HTERT RPE-1 (cell line): Measurements from ENCODE around the gene CAMTA1.

Experiments
- in situ Hi-C: fragments of 300-500 bp; cut with MboI; formaldehyde crosslinking; loops from 4 replicates; pipeline ENCODE4 v1.14.3; 2020; ENCODE audit warnings: low sequenced_read_pairs

The CAMTA1 gene

DNA sequence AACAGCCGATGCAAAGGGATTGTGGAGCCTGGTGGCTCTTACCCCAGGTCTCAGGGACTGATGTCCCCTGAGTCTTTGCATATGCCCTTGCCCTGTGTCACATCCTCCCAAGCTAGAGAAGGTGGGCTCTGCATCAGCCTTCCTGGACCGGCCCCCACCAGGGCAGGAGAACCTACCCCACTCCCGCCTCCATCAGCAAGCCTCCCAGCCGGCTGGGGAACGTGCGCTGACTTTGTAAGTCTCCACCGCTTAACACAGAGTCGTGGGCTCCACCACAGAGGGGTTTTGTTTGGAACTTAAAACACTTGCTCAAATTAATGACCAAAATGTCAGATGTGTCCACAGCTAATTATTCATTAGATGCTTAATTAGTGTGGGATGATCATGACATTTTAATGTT lies 730.6 kb downstream of the CAMTA1 start:
- in situ Hi-C loops = no loop called here

DNA sequence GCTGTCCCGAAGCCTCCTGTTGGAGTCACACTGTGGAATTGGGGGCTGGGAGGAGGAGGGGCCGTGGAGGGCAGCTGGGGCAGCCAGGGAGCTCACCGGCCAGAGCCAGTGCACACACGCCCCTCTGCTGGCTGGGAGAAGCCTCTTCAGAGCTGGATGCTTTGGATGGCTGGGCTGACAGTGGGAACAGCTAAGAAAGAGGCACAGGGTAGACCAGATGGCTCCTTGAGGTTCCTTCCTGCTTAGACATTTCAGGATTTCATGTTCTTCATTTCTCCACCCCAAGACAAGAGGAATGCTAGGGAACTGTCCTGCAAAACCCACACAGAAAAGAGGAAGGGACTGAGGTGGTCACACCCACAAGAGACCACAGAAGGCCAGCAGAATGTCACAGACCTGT lies 731.1 kb downstream of the CAMTA1 start:
- in situ Hi-C loops = no loop called here

DNA sequence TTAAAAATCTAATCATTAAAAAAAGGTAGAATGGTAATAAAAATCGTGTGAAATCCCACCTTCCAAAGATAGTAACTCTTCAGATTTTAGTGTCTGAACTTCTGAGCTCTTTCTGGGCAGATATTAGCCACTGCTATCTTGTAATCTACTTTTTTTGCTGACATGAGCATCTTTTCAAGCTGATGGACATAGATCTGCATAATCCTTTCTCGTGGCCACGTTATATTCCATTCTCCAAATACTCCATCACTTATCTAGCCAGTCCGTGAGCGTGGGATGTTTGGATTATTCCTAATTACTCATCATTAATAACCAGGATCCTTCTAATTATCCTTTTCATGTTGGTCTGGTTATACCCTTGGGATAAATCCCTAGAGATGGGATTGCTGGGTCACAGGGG lies 731.7 kb downstream of the CAMTA1 start:
- in situ Hi-C loops = no loop called here

DNA sequence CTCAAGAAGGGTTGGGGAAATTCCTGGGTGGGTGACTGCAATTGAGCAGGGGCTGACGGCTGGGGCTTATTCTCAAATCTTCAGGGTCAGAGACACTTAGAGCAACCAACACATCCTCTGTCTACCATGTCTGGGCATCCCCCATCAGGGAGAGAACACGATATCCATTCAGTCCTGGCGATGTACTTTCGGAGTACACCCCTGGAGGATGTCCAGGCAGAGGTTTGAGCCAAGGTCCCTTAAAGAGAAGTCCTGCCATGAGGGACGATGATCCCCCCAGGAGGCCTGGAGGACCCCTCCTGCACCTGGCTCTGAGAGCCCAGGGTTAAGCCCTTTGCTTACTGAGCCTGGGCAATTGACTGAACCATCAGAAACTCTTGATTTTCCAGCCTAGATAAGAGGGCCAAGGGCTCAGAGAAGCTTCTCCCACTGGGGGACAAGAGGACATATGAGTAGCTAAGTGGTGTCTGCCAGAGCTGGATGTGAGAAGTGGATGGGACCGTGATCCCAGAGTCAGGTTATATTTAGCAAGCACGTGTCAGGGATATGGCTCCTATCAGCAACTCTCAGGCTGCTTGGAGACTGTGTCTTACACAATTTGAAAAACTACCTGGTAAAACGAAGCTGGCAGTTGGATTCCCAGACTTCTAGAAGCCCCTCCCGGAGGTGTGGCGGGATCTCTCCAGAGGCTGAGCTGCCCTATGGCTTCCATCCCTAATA lies 732.5 kb downstream of the CAMTA1 start:
- in situ Hi-C loops = no loop called here

DNA sequence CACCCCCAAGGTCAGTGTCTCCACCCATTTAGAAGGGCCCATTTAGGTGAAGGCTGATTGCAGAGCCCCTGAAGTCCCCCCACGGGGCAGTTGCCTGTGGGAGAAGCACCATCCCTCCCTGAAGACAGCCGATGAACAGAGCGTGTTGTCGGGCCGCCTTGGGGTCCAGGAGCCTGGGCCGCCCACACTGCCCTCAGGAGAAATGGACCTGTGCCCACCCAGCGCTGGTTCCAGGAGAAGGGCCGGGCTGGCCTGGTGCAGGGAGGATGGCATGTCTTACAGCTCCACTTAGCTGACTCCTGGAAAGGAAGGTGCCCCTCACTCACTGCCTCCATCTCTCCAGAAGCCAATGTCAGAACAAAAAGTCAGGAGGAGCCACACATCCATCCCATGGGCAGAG lies 733.2 kb downstream of the CAMTA1 start:
- in situ Hi-C loops = no loop called here

DNA sequence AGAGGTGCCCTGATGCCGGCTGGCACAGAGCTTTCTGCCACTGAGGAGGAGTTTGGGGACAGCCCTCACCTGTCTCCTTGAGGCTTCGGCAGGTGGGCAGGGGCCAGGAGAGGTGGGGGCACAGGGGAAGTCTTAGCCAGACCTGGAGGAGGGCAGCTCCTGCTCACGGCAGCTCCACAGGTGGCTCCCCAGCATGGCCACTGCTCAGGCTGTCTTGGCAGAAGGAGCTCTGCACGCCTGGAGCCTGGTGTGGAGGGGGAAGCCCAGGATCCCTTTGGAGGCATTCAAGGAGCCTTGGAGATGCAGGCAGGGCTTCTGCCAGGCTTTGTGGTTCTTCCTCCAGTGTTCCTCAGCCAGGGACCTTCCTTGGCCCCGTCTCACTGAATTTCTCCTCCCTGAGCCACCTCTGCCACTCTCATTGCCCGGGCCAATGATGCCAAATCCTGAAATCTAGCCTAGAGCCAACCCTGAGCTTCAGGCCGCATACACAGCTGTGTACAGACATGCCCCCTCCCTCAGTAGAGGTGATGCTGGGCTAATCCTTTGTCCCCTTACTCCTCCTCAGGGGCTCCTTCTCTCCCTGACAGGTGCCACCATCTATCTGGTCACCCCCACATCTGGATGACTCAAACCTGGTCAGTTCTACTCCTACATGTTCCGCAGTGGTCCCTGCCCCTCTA lies 734.1 kb downstream of the CAMTA1 start:
- in situ Hi-C loops = no loop called here

DNA sequence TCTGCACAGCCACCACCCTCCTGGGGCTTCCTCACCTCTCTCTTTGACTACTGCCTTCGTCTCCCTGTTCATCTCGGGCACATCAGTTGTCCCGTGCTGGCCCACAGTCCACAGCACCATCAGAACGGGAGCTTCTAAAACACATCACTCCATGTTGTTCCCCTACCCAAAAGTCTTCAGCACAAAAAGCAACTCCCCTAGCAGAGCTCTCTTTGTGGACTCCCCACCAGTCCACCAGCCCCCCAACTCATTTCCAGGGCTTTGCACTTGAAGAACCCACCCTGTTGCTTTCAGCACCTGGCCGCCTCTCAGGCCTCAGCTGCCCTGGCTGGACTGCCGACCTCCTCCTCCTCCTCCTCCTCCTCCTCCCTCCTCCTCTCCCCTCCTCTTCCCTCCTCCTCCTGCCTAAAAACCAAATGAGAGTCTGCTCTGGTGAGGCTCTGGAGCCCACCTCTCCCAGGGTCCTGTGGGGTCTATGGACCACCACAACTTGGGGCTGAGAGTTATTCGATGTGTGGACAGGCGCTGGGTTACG lies 734.7 kb downstream of the CAMTA1 start:
- in situ Hi-C loops = no loop called here

DNA sequence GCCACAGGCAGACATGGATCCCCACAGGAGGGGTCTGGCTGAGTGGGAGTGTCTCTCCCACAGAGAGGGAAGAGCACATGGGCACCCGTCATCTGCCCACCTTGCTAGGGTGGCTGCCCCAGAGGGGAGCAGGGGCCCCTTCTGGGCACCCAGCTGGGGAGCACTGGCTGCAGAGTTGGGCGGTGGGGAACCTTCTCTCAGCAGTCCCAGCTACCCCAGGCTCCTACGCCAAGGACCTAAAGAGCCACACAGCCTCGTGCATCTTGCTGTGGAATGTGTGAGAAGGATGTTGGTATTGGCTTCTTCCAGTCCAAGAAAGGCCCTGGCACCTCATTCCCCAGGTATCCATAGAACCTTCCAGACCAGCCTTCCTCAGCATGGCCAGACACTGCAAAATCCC lies 735.2 kb downstream of the CAMTA1 start:
- in situ Hi-C loops = no loop called here

DNA sequence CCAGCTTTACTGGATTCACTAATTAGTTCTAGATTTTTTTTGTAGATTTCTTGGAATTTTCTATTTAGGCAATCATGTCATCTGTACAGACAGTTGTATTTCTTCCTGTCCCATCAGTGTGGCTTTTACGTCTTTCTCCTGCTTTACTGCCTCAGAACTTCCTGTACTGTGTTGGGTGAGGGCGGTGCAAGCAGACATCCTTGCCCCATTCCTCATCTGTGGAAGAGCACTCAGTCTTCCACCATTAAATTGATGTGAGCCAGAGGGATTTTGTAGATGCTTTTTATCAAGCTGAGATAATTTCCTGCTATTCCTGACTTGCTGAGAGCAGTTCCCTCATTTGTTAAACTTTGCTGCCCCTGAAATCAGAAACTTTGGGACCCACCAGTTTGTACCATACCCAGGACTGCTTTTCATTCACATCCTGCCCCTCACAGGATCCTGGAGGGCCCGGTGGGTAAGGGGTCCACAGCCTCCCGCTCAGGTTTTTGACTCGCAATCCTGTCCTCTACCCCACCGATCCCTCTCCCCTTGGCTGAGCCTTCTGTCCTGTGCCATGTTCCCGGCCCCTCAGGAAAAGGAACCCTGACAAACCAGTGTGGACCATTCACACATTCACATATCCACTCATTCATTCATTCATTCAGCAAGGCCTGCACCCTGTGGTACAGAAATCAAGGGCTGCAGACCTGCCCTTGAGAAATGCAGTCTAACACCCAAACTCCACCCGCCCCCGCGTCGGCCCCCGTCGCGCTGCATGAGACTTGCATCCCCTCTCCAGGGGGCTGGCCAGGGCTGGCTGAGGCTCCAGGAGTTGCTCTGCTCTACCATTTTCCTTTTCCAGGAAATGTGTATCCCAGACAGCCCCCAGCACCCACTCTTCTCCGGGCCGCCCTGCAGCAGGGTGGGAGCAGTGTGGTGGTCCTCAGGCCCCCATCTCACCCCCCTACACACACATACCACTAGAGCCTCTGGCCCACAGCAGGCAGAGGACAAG lies 739.4 kb downstream of the CAMTA1 start:
- in situ Hi-C loops = no loop called here

DNA sequence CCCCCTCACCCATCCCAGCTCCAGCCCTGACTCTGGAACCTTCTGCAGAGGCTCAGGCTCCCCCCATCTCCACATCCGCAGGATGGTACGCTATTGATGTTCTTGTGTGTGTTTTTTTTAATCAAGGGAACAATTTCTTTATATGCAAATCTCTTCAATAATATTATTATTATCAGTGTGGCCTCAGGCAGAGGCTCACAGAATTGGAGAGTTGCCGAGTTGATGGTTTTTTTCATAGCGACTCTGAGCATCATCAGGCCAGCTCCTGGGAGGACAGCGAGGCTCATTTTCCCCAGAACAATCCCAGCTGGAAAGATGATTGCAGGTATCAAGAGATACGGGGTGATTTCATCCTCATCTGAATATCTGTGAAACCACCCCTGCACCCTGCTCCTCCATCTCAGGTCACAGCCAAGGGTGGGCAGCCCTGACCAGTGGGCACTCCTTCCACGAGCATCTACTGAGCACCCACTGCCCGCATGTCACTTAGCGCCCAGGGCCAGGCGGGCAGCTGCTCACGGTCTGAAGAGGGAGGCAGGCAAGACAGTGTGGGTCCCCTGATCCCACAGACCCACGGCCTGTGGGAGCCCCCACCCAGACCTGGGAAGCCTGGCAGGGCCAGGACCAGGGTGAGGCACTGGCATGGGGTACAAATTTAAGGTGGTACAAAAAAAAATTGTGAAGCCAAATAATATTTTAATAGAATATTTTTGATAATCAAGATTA lies 740.2 kb downstream of the CAMTA1 start:
- in situ Hi-C loops = no loop called here

DNA sequence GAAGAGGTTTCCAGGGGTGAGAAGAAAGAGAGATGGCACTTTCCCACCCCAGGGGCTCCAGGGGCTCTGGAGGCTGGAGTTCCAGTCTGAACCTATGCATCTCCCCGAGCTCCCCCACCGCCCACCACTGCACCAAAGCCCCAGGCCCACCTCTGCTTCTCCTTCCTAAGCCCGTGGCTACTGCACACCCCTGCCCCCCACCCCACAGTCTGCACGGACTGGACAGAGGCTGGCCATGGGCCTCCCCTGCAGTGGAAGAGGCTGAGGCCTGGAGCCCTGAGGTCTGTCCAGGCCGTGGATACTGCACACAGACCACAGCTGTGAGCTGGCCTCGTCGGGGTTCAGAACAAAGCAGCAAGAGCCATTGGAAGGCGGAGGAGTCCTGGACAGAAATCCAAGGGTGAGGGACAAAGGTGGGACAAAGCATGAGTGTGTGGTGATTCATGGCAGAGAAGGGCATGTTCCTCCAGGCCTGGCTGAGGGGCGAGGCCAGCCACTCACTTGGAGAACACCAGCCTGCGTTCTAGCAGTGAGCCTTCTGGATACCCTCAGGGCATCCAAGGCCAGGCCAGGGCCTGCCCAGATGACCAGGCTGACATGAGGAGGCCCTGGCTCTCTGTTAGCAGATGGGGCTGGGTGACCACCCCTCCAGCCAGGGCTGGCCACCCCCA lies 741.1 kb downstream of the CAMTA1 start:
- in situ Hi-C loops = no loop called here

DNA sequence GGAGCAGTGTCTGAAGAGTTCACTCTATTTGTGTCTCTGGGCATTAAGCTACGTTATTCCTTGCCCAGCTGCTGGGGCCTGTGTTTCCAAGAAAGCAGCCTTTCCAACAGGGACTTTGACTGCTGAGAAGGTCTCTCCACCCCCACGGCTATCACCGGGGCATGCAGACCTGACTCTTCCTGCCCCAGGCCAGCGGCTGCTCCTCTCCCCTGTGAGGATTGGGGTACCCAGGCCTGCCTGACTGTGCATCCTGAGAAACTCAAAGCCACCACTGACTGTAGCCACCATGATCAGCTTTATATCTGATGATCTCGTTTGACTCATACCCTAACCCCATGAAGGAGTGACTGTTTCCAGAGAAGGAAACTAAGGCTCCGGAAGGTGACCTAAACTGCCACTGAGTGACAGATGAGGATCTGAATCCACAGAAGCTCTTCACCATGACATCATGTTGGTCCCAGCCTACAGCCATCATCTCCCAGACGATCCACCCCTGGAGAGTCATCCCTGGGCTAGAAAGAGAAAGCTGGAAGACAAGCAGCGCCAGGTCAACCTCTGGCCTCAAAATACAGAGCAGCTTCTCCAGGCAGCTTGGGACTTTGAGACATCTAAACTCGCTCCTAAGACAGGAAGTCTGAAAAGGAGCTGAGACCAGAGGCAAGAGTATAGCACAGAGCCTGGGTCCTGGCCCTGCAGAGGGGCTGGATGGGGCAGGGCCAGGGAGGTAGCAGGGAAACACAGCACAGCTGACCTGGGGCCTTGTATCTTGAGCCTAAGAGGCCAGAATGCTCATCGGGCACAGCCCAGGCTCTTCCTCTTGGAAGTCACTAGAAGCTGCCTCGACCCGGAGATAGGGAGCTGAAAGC lies 741.8 kb downstream of the CAMTA1 start:
- in situ Hi-C loops = no loop called here

DNA sequence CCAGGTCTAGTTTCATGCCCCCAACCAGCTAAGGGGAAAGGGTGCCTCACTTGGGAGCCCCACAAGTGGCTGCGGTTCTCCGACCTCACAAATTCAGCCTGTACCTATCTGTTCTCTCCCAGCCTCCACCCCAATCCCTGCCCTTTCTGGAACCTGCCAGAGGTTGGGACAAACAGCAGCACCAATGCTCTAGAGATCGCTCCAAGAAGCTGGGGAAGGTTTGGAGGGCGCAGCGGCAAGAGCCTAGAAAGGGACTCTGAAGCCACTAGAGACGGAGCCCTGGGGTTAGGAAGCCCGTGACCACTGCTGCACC lies 742.4 kb downstream of the CAMTA1 start:
- in situ Hi-C loops = no loop called here

DNA sequence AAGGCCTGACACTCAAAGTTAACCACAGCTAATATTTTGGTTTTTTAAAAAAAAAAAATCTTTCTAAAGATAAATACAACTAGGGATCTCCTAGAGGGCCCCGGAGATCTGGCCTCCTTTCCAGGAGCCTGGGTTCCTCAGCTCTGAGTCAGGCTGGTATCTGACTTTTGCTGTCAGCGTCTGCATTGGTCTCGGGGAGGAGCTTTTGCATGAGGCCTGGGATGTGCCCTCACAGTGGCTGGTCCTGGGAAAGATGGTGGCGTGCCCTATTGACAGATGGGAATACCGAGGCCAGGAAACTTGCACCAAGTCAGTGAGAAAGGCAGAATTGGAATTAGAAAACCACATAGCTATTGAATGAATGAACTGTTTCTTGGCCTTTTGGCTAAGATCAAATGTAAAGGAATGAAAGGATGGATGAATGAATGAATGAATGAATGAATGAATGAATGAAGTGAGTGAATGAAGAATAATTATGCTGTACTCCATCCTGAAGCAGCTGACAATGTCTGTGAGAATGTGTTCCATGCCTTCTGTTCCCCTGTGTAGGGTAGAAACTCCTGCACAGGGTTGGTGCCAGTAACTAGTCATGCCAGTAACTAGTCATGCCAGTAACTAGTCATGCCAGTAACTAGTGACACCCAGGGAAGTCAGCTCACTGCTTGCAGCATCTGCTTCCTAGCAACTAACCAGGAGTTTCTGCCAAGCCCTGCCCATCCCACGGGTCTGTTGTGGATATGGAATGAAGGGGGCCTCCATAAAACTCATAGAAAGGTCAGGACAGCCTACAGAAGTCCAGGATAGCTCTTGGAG lies 743.3 kb downstream of the CAMTA1 start:
- in situ Hi-C loops = no loop called here

DNA sequence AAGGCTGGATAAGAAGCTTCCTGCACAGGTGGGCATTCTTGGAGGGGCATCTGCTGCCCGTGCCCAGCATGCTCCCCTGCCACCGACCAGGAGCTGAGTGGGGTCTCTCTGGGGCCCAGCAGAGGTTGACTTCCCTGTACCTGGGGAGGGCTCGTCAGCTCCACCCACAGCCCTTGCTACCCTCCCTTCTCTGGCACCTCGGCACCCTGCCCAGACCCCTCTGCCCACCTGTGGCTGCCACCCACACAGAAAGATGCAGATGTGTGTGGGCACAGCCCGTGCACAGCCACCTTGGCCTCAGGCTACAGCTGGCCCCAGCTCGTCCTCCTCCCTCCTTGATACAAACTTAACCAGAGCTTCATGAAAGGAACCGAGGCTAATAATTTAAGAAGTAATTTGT lies 744.7 kb downstream of the CAMTA1 start:
- in situ Hi-C loops = no loop called here

DNA sequence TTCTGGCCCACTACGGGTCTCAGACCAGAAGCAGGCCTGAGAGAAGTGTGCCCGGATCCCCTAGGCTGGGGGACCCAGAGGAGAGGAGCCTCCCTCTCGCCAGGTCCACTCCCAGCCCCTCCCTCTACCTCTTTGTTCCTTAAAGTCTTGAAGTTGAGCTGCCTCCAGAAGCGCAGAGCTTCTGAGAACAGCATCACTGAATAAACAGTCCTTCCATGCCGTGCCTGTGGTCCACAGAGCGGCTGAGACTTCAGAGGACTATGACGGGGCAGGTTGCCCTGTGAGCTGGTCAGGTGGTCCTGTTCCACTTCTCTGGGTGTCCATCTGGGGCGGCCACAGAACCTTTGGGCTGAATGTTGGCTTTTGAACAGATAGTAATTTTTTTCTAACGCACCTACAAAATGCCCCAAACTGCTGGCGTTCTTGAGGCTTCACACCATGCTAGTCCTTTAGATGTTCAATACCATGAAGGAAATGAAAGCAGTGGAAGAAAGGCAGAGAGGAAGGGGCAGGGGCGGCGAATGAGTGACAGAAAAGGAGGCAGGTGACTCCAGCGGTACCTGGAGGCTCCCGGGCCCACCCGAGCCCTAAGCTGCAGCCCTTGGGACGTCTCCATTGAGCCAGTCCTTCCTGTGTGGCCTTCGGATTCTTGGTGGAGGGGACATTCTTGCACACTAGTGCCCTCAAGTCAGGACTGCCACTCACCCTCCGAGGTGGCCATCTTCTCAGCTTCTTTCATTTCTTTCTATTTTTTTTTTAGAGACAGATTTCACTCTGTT lies 746.5 kb downstream of the CAMTA1 start:
- in situ Hi-C loops = no loop called here

DNA sequence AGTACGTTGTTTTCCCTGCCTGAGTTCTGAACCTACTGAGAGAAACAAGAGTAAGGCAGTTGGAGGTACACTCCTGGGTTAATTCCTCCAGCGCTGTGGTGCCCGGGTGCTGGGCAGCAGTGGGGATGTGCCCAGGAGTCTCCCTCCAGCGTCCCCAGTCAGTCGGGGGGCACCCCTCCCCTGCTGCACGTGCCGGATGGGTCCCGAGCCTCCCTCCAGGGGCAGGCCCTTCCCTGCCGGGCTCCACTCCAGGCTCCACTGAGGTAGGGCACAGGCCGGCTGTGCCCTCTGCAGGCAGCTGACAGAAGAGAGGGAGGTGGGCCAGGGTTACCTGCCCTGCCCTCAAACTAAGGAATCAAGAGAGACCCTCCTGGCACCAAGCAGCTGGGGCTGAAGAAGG lies 747.8 kb downstream of the CAMTA1 start:
- in situ Hi-C loops = no loop called here
